Measurements from ENCODE around the gene OPN1LW.
"Not testable (repeated sequence)": the region's sequence is repeated elsewhere in the genome, so short reads cannot be mapped to it uniquely, and the experiment has no call there.

Gene OPN1LW

DNA sequence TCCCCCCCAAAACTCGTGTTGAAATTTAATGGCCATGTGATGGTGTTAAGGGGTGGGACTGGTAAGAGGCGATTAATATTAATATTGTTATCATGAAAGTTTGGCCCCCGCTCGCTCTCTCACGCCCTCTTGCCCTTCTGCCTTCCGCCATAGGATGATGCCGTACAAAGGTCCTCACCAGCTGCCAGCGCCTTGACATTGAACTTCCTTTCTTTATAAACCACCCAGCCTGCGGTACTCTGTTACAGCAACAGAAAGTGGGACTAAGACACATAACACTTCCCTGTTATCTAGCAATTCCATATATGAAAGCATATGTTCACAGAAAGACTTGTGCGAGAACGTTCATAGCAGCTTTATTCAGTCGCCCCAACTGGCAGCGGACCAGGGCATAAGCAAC is 24.3 kb downstream of the OPN1LW start:
- not testable (repeated sequence) for H3K23ac ChIP-seq (ENCODE audit: low read depth, low read length, poor library complexity); H2BK12ac ChIP-seq (ENCODE audit: low read length); H3K9me3 ChIP-seq (replicated peaks in 1 of 2; ENCODE audit: control insufficient read depth in 2 of 2, insufficient read depth in 1 of 2, low read depth in 1 of 2, low read length in 2 of 2); H2BK15ac ChIP-seq (ENCODE audit: low read length); H3K4me1 ChIP-seq (ENCODE audit: control insufficient read depth in 2 of 2, insufficient read depth in 1 of 2, low read depth in 1 of 2, low read length in 2 of 2); H3K18ac ChIP-seq (ENCODE audit: low read length); H2BK120ac ChIP-seq (ENCODE audit: low read depth, low read length); H3K27ac ChIP-seq (replicated peaks; ENCODE audit: low read length); H3K4me2 ChIP-seq (ENCODE audit: insufficient read depth, low read length, poor library complexity, severe bottlenecking); H2AK5ac ChIP-seq (ENCODE audit: low read depth, low read length); DNase-seq (ENCODE audit: low spot score); H3K4me3 ChIP-seq (ENCODE audit: low read length in 2 of 2); H4K8ac ChIP-seq (ENCODE audit: low read depth, low read length); H3K9ac ChIP-seq (ENCODE audit: low read depth, low read length, poor library complexity); H3K36me3 ChIP-seq (replicated peaks in 1 of 2; ENCODE audit: control insufficient read depth in 2 of 2, insufficient read depth in 2 of 2, low read length in 2 of 2); H3K27me3 ChIP-seq (ENCODE audit: control insufficient read depth in 3 of 3, insufficient read depth in 3 of 3, low read depth in 1 of 3, low read length in 3 of 3); H3K79me1 ChIP-seq (ENCODE audit: low read depth, low read length); H3K14ac ChIP-seq (ENCODE audit: low read length); H3K4ac ChIP-seq (ENCODE audit: low read length); H2AFZ ChIP-seq (ENCODE audit: low read length); H4K91ac ChIP-seq (ENCODE audit: low read depth, low read length, poor library complexity); H2BK5ac ChIP-seq (ENCODE audit: low read length)
- WGBS, 2 donors (ENCODE audit: extremely low coverage in 2 of 2, insufficient read length in 2 of 2, insufficient replicate concordance in 1 of 2): no CpG with 5 or more reads among the region's 13 CpGs

DNA sequence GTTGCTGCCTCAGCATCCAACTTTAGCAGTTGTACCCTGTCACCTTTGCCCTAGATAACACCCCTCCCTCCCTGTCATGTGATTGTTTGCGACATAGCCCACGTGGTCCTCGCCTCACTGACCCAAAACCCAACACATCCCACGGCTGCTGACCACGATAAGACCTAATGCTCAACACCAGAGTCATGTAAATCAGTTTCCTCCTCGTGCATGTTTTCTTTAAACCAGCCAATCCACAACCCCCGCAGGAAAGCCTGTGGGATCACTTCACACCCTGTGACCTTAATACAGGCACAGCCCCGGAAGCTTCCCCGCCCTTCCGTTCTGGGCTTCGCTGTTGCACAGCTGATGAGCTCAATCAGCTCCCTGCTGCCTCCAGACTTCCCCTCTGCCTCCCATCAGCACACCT is 28.5 kb downstream of the OPN1LW start:
- not testable (repeated sequence) for H2BK15ac ChIP-seq (ENCODE audit: low read length)

DNA sequence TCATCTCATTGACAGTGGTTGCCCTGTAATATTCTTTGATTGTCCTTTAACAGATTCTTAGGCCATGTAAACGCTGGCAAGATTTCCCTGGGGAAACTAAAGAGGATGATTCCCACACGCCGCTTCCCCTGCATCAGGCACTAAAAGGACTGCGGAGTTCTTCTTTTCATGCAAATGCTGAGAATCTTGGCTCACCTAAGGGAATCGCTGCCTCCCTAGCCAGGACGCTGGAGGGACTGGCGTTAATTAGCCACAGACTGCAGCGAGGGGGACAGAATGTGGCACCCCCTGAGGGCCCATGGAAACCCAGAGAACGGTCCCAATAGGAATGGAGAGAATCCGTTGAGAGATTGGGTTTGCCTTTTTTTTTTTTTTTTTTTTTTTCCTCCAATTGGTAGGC is 30.3 kb downstream of the OPN1LW start:
- H2BK12ac ChIP-seq (ENCODE audit: low read length); H2AFZ ChIP-seq (ENCODE audit: low read length); H2AK5ac ChIP-seq (ENCODE audit: low read depth, low read length); H3K27me3 ChIP-seq (ENCODE audit: control insufficient read depth in 3 of 3, insufficient read depth in 3 of 3, low read depth in 1 of 3, low read length in 3 of 3); H3K4me1 ChIP-seq (ENCODE audit: control insufficient read depth in 2 of 2, insufficient read depth in 1 of 2, low read depth in 1 of 2, low read length in 2 of 2); H2BK5ac ChIP-seq (ENCODE audit: low read length); H3K9ac ChIP-seq (ENCODE audit: low read depth, low read length, poor library complexity); H3K4me3 ChIP-seq (ENCODE audit: low read length in 2 of 2); DNase-seq (ENCODE audit: low spot score); H3K18ac ChIP-seq (ENCODE audit: low read length); H3K4me2 ChIP-seq (ENCODE audit: insufficient read depth, low read length, poor library complexity, severe bottlenecking); H3K79me1 ChIP-seq (ENCODE audit: low read depth, low read length); H2BK120ac ChIP-seq (ENCODE audit: low read depth, low read length); H3K4ac ChIP-seq (ENCODE audit: low read length); H3K23ac ChIP-seq (ENCODE audit: low read depth, low read length, poor library complexity); H3K9me3 ChIP-seq (replicated peaks in 1 of 2; ENCODE audit: control insufficient read depth in 2 of 2, insufficient read depth in 1 of 2, low read depth in 1 of 2, low read length in 2 of 2); H3K14ac ChIP-seq (ENCODE audit: low read length); H4K8ac ChIP-seq (ENCODE audit: low read depth, low read length); H3K36me3 ChIP-seq (replicated peaks in 1 of 2; ENCODE audit: control insufficient read depth in 2 of 2, insufficient read depth in 2 of 2, low read length in 2 of 2); H4K91ac ChIP-seq (ENCODE audit: low read depth, low read length, poor library complexity); H3K27ac ChIP-seq (replicated peaks; ENCODE audit: low read length); H2BK15ac ChIP-seq (ENCODE audit: low read length): not testable (repeated sequence)
- no CpG with 5 or more reads among the region's 10 CpGs for WGBS, 2 donors (ENCODE audit: extremely low coverage in 2 of 2, insufficient read length in 2 of 2, insufficient replicate concordance in 1 of 2)

More for the DNA sequence above, 28.5 kb downstream of the OPN1LW start:
- H3K4ac ChIP-seq (ENCODE audit: low read length); H2BK120ac ChIP-seq (ENCODE audit: low read depth, low read length); H3K79me1 ChIP-seq (ENCODE audit: low read depth, low read length); H2AK5ac ChIP-seq (ENCODE audit: low read depth, low read length); H3K23ac ChIP-seq (ENCODE audit: low read depth, low read length, poor library complexity); H3K4me1 ChIP-seq (ENCODE audit: control insufficient read depth in 2 of 2, insufficient read depth in 1 of 2, low read depth in 1 of 2, low read length in 2 of 2); H2BK5ac ChIP-seq (ENCODE audit: low read length); H2BK12ac ChIP-seq (ENCODE audit: low read length); H2AFZ ChIP-seq (ENCODE audit: low read length); DNase-seq (ENCODE audit: low spot score); H3K9ac ChIP-seq (ENCODE audit: low read depth, low read length, poor library complexity); H4K91ac ChIP-seq (ENCODE audit: low read depth, low read length, poor library complexity); H3K4me2 ChIP-seq (ENCODE audit: insufficient read depth, low read length, poor library complexity, severe bottlenecking); H3K4me3 ChIP-seq (ENCODE audit: low read length in 2 of 2); H3K27ac ChIP-seq (replicated peaks; ENCODE audit: low read length); H3K27me3 ChIP-seq (ENCODE audit: control insufficient read depth in 3 of 3, insufficient read depth in 3 of 3, low read depth in 1 of 3, low read length in 3 of 3); H4K8ac ChIP-seq (ENCODE audit: low read depth, low read length); H3K9me3 ChIP-seq (replicated peaks in 1 of 2; ENCODE audit: control insufficient read depth in 2 of 2, insufficient read depth in 1 of 2, low read depth in 1 of 2, low read length in 2 of 2); H3K36me3 ChIP-seq (replicated peaks in 1 of 2; ENCODE audit: control insufficient read depth in 2 of 2, insufficient read depth in 2 of 2, low read length in 2 of 2); H3K18ac ChIP-seq (ENCODE audit: low read length); H3K14ac ChIP-seq (ENCODE audit: low read length): not testable (repeated sequence)
- WGBS, 2 donors (ENCODE audit: extremely low coverage in 2 of 2, insufficient read length in 2 of 2, insufficient replicate concordance in 1 of 2): no CpG with 5 or more reads among the region's 11 CpGs

DNA sequence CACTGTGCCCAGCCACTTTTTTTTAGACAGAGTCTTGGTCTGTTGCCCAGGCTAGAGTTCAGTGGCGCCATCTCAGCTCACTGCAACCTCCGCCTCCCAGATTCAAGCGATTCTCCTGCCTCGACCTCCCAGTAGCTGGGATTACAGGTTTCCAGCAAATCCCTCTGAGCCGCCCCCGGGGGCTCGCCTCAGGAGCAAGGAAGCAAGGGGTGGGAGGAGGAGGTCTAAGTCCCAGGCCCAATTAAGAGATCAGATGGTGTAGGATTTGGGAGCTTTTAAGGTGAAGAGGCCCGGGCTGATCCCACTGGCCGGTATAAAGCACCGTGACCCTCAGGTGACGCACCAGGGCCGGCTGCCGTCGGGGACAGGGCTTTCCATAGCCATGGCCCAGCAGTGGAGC is 38.3 kb downstream of the OPN1LW start, which contains the start of gene OPN1MW:
Gene OPN1MW, plus strand, starts transcription at position 301 of the 400 bp plus-strand sequence. Its CDS starts 82 bp downstream, at position 383.
- H3K4me1 ChIP-seq (ENCODE audit: control insufficient read depth in 2 of 2, insufficient read depth in 1 of 2, low read depth in 1 of 2, low read length in 2 of 2); H3K23ac ChIP-seq (ENCODE audit: low read depth, low read length, poor library complexity); H2AFZ ChIP-seq (ENCODE audit: low read length); H3K9me3 ChIP-seq (replicated peaks in 1 of 2; ENCODE audit: control insufficient read depth in 2 of 2, insufficient read depth in 1 of 2, low read depth in 1 of 2, low read length in 2 of 2); H3K79me1 ChIP-seq (ENCODE audit: low read depth, low read length); DNase-seq (ENCODE audit: low spot score); H3K14ac ChIP-seq (ENCODE audit: low read length); H2BK5ac ChIP-seq (ENCODE audit: low read length); H3K4me2 ChIP-seq (ENCODE audit: insufficient read depth, low read length, poor library complexity, severe bottlenecking); H3K36me3 ChIP-seq (replicated peaks in 1 of 2; ENCODE audit: control insufficient read depth in 2 of 2, insufficient read depth in 2 of 2, low read length in 2 of 2); H3K27ac ChIP-seq (replicated peaks; ENCODE audit: low read length); H3K9ac ChIP-seq (ENCODE audit: low read depth, low read length, poor library complexity); H3K27me3 ChIP-seq (ENCODE audit: control insufficient read depth in 3 of 3, insufficient read depth in 3 of 3, low read depth in 1 of 3, low read length in 3 of 3); H2BK15ac ChIP-seq (ENCODE audit: low read length); H2AK5ac ChIP-seq (ENCODE audit: low read depth, low read length); H4K91ac ChIP-seq (ENCODE audit: low read depth, low read length, poor library complexity); H2BK120ac ChIP-seq (ENCODE audit: low read depth, low read length); H2BK12ac ChIP-seq (ENCODE audit: low read length); H4K8ac ChIP-seq (ENCODE audit: low read depth, low read length); H3K18ac ChIP-seq (ENCODE audit: low read length); H3K4me3 ChIP-seq (ENCODE audit: low read length in 2 of 2); H3K4ac ChIP-seq (ENCODE audit: low read length): not testable (repeated sequence)
- WGBS, 2 donors (ENCODE audit: extremely low coverage in 2 of 2, insufficient read length in 2 of 2, insufficient replicate concordance in 1 of 2): no CpG with 5 or more reads among the region's 14 CpGs
